Measurements from ENCODE around the gene TRAF3IP1. TPM values are rescaled to one million over a fixed set of nuclear protein-coding genes. Genes with fewer than 3 reads are reported as not detected.

The TRAF3IP1 gene
- total and polyA plus RNA-seq, 2 of the 13 experiments (the other 11 are each of a cell fraction or from before 2014, with no cell fraction given), result 4.1 to 12.9 TPM

DNA sequence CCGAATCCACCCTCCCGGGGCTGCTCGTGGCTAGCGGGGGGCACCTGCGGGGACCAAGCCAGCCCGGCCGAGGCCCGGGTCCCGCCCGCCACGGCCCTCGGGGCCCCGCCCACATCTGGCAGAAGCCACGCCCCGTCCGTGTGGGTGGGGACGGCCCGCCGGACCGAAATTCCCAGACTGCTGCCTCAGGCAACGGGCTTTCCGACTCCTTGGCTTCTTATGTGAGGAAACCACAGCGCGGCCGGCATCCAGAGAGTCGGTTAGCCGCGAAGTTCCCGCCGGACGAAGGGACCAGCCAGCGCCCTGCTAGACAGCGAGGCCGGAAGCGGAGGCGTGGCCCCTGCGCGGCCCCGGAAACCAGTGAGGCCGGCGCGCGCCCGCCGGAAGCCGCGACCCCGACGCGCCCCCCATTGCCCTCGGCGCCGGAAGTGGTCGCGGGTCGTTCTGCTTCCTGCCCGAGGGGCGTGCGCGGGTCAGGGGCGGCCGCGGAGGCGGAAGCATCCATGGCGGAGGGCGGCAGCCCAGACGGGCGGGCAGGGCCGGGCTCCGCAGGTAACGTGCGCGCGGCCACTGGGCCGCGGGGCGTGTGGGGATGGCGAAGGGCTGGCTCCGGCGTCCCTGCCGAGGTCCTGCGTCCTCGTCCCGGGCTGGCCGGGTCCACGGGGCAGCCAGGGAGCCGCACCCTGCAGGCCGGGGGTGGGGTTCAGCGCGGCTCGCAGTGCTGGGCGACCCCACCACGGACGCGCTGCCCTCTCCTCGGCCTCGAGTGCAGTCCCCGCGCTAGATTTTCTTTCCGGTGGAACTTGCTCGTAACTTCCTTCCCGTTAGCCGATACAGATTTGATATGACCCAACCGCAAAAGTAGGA, 106.5 kb downstream of the TRAF3IP1 start, which contains the start of gene ASB1 (continued):
- TF ChIP-seq E2F5 (CRISPR knock-in tag; conservative IDR thresholded peaks at IDR 0.05) (no peak), AGO2 (optimal IDR thresholded peaks at IDR 0.05; ENCODE audit: low read depth, low read length) (peak; percentile 74), TOPORS (CRISPR knock-in tag; IDR thresholded peaks at IDR 0.05) (peak; percentile 86), ZNF460 (CRISPR knock-in tag; IDR thresholded peaks at IDR 0.05; ENCODE audit: borderline replicate concordance) (no peak), TOE1 (CRISPR knock-in tag; IDR thresholded peaks at IDR 0.05) (no peak), KDM5A (IDR thresholded peaks at IDR 0.05; ENCODE audit: borderline replicate concordance, low read length) (peak; percentile 75; the same call in 1 of the 2 replicates), ZBTB1 (CRISPR knock-in tag; IDR thresholded peaks at IDR 0.05; ENCODE audit: borderline replicate concordance) (no peak), RXRA (CRISPR knock-in tag; IDR thresholded peaks at IDR 0.05) (peak; percentile 2; the same call in 1 of the 2 replicates), ZFP36 (IDR thresholded peaks at IDR 0.05; ENCODE audit: borderline replicate concordance, low read depth, low read length, partially characterized antibody) (no peak), ZNF296 (CRISPR knock-in tag; conservative IDR thresholded peaks at IDR 0.05) (no peak; the same call in 1 of the 2 replicates), ZNF678 (CRISPR knock-in tag; IDR thresholded peaks at IDR 0.05) (peak; percentile 69; the same call in 1 of the 2 replicates), NFKB2 (CRISPR knock-in tag; IDR thresholded peaks at IDR 0.05; ENCODE audit: borderline replicate concordance) (peak; percentile 88; the same call in 1 of the 2 replicates), ZBTB26 (CRISPR knock-in tag; IDR thresholded peaks at IDR 0.05; ENCODE audit: borderline replicate concordance) (no peak; the same call in 1 of the 2 replicates), ZFP37 (CRISPR knock-in tag; IDR thresholded peaks at IDR 0.05; ENCODE audit: borderline replicate concordance) (no peak; the same call in 1 of the 2 replicates), FOXO4 (CRISPR knock-in tag; conservative IDR thresholded peaks at IDR 0.05) (peak; percentile 75; the same call in 1 of the 2 replicates), CCAR2 (optimal IDR thresholded peaks at IDR 0.05; ENCODE audit: low read depth, low read length) (no peak), ETV6 (CRISPR knock-in tag; conservative IDR thresholded peaks at IDR 0.05) (peak; percentile 71), SRSF1 (optimal IDR thresholded peaks at IDR 0.05; ENCODE audit: low read depth, low read length) (peak; percentile 60), ZBTB7B (CRISPR knock-in tag; IDR thresholded peaks at IDR 0.05) (peak; percentile 100), ZNF282 (IDR thresholded peaks at IDR 0.05; ENCODE audit: partially characterized antibody) (no peak), HOXA7 (CRISPR knock-in tag; IDR thresholded peaks at IDR 0.05) (no peak)
- TF ChIP-seq, protein P1, sequence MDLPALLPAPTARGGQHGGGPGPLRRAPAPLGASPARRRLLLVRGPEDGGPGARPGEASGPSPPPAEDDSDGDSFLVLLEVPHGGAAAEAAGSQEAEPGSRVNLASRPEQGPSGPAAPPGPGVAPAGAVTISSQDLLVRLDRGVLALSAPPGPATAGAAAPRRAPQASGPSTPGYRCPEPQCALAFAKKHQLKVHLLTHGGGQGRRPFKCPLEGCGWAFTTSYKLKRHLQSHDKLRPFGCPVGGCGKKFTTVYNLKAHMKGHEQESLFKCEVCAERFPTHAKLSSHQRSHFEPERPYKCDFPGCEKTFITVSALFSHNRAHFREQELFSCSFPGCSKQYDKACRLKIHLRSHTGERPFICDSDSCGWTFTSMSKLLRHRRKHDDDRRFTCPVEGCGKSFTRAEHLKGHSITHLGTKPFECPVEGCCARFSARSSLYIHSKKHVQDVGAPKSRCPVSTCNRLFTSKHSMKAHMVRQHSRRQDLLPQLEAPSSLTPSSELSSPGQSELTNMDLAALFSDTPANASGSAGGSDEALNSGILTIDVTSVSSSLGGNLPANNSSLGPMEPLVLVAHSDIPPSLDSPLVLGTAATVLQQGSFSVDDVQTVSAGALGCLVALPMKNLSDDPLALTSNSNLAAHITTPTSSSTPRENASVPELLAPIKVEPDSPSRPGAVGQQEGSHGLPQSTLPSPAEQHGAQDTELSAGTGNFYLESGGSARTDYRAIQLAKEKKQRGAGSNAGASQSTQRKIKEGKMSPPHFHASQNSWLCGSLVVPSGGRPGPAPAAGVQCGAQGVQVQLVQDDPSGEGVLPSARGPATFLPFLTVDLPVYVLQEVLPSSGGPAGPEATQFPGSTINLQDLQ (CRISPR knock-in tag; IDR thresholded peaks at IDR 0.05), result peak; percentile 28; the same call in 1 of the 2 replicates
